ENCODE results near the gene ATP8A2. TPM values are rescaled to one million over a fixed set of nuclear protein-coding genes. Genes with fewer than 3 reads are reported as not detected.

Gene ATP8A2
- total RNA-seq, 4 donors from 2014 or later: 0.13 to 0.29 (median 0.24) TPM

- 0% methylated on average over 1 of the region's 45 CpGs; no CpG with 5 or more reads in 1 of the 2 donors for WGBS, 2 donors
- no peak for TF ChIP-seq POLR2A (IDR thresholded peaks at IDR 0.05)
- no peak for TF ChIP-seq CTCF (IDR thresholded peaks at IDR 0.05)
- intact Hi-C loops (cut with DNase I): no loop called here
- H3K27ac ChIP-seq: peak overlapping the region; percentile 94 to 98 (median 94)
- H3K9me3 ChIP-seq: no peaks in the 10 kb centered on the region
- H3K4me3 ChIP-seq (replicated peaks in 1 of 3): peak overlapping the region; percentile 57 to 68 (median 60)
- peaks cover 15 to 17% of the 10 kb centered on the region in 2 donors for H3K4me1 ChIP-seq
- no peaks in the 10 kb centered on the region for H3K27me3 ChIP-seq
- peaks cover 0 to 5% of the 10 kb centered on the region in 2 donors for H3K36me3 ChIP-seq
- DNase-seq: peak; percentile 37 to 46
Measured at GRCh38 chr13:26051231-26051656, 679.5 kb downstream of the ATP8A2 start.

GRCh38 chr13:26051657-26052311, 680.0 kb downstream of the ATP8A2 start, which contains the start of gene SHISA2:
Gene SHISA2 (minus strand): TSS chr13:26052016. CDS start chr13:26050975, 1,041 bp downstream.
- Histone ChIP-seq H3K27me3 (no peaks in the 10 kb centered on the region), H3K4me1 (peaks cover 15 to 17% of the 10 kb centered on the region in 2 donors), H3K27ac (peak within 1 kb of the TSS; percentile 94 to 98 (median 94)), H3K9me3 (no peaks in the 10 kb centered on the region), H3K36me3 (no peaks in the 10 kb centered on the region), H3K4me3 (replicated peaks in 1 of 3) (peak within 1 kb of the TSS; percentile 57 to 68 (median 60))
- intact Hi-C loops (cut with DNase I): no loop called here
- TF ChIP-seq CTCF (IDR thresholded peaks at IDR 0.05) (no peak), POLR2A (IDR thresholded peaks at IDR 0.05) (peak; percentile 83 to 99)
- WGBS, 2 donors: 1 to 2% methylated on average over 25 to 29 of the region's 72 CpGs
- peak; percentile 71 to 80 for DNase-seq

GRCh38 chr13:26052337-26052736, 680.6 kb downstream of the ATP8A2 start:
- WGBS, 2 donors: 59 to 79% methylated on average over 10 of the region's 10 CpGs

GRCh38 chr13:26053418-26053980, 681.7 kb downstream of the ATP8A2 start:
- Histone ChIP-seq H3K27me3 (no peaks in the 10 kb centered on the region), H3K27ac (no peak overlapping the region), H3K4me3 (replicated peaks in 1 of 3) (no peak overlapping the region), H3K4me1 (peaks cover 6 to 7% of the 10 kb centered on the region in 2 donors), H3K36me3 (no peaks in the 10 kb centered on the region), H3K9me3 (no peaks in the 10 kb centered on the region)
- WGBS, 2 donors: 95% methylated on average over 6 of the region's 6 CpGs
- no peak for TF ChIP-seq CTCF (IDR thresholded peaks at IDR 0.05)
- no peak for TF ChIP-seq POLR2A (IDR thresholded peaks at IDR 0.05)
- intact Hi-C loops (cut with DNase I): no loop called here
- DNase-seq: no peak

More at GRCh38 chr13:26052337-26052736, 680.6 kb downstream of the ATP8A2 start:
- no peak for TF ChIP-seq POLR2A (IDR thresholded peaks at IDR 0.05)
- no peak for TF ChIP-seq CTCF (IDR thresholded peaks at IDR 0.05)
- intact Hi-C loops (cut with DNase I): no loop called here
- Histone ChIP-seq H3K36me3 (no peaks in the 10 kb centered on the region), H3K4me1 (peaks cover 15 to 17% of the 10 kb centered on the region in 2 donors), H3K27ac (peak overlapping the region in 1 of 3 donors; percentile 94), H3K4me3 (replicated peaks in 1 of 3) (peak overlapping the region in 1 of 3 donors; percentile 57), H3K9me3 (no peaks in the 10 kb centered on the region), H3K27me3 (no peaks in the 10 kb centered on the region)
- DNase-seq: peak; percentile 8 to 23

GRCh38 chr13:26054896-26055295, 683.1 kb downstream of the ATP8A2 start:
- intact Hi-C loops (cut with DNase I): no loop called here
- Histone ChIP-seq H3K4me3 (replicated peaks in 1 of 3) (no peak overlapping the region), H3K9me3 (no peaks in the 10 kb centered on the region), H3K27me3 (no peaks in the 10 kb centered on the region), H3K27ac (no peak overlapping the region), H3K36me3 (no peaks in the 10 kb centered on the region), H3K4me1 (peaks cover 0 to 10% of the 10 kb centered on the region in 2 donors)
- no peak for DNase-seq
- no peak for TF ChIP-seq CTCF (IDR thresholded peaks at IDR 0.05)
- TF ChIP-seq POLR2A (IDR thresholded peaks at IDR 0.05): no peak
